GM10266 (cell line): ENCODE results near the gene CCDC197.

ENCODE experiments used
- DNase-seq: peaks from one replicate; pipeline ENCODE4 v3.0.0; 2012; ENCODE audit errors: extremely low spot score
- CTCF ChIP-seq: IDR thresholded peaks from 2 replicates; pipeline ENCODE4 v1.5.1; 2012; ENCODE audit warnings: mild to moderate bottlenecking, low read depth; ENCODE audit not compliant: control insufficient read depth, insufficient read depth; ENCODE audit errors: missing control alignments

Gene CCDC197

DNA sequence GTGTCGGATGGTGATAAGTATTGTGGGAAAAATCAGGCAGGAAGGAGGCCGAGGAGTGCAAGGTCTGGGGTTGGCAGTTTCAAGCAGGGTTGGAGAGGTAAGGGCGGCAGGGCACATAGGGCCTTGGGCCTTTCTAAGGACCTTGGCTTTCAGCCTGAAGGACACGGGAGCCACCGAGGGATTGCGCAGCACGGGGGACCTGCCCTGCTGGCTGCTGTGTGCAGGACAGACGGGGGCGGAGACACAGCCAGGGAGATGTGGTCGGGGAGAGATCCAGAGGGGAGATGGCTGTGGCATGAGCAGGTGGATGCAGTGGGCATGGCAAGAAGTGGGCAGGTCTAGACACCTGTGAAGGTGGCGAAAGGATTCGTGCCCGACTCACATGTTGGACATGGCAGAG, 43.7 kb downstream of the CCDC197 start:
- DNase-seq, result no peak
- no peak for TF ChIP-seq CTCF

DNA sequence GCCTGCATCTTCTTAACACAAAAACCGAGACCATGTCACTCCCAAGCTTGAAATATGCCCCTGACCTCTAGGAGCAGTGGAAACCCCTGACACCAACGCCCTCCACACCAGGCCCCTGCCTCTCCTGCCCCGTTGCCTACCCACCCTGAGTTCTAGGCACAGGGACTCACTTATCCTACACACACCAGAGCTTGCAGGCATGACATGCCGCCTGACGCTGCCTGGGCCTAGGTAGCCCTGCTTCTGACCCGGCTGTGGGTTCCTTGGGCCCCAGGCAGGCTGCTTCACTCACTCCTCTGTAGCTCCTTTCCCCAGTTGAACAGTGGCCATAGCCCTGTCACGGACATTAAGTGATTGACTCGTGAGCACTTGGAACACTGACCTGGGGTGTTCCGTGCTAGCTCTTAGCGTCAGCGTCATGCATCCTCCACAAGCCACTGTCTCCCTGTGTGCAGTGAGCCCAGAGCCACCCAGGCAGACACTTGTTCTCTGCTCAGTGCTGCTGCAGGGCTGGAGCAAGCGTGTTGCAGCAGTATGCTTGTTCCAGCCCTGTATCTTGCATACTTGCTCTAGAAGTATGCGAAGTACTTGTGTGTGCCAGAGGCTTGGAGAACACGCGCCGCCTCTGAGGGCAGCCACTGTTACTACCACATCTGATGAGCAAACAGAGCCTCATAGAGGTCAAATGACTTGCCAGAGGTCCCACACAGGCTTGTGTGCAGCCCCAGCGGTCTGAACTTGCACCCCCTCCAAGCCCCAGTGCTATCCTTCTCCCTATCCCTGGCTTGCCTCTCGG, 44.6 kb downstream of the CCDC197 start:
- DNase-seq, result no peak
- no peak for TF ChIP-seq CTCF

DNA sequence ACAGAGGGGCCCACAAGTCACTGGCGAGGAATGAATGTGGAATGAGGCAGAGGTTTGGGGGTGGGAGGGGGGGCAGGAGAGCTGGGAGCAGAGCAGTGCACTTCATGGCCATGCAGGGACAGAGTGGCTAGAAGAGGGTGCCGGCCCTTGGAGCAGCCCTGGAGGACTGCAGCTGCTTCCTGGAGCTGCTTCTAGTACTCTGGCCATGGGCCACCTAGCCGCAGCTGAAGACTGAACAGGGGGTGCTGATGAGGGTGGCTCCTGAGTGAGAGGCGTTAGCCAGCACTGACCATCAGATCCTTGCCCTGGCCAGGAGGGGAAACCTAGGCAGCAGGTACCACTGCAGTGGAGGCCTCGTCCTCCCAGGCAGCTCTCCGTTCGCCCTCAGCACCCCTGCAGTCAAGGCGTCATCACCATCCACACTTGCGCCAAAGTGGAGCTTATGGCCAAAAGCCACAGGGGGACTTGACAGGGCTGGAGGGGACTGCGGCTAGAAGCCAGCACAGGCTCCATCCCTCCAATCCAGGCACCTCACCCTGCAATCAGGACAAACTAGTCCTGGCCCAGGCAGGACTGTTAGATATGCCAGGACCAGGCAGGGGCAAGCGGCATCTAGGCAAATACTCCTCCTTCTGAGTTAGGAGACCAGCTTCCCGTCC, 45.5 kb downstream of the CCDC197 start:
- no peak for DNase-seq
- TF ChIP-seq CTCF, result no peak

DNA sequence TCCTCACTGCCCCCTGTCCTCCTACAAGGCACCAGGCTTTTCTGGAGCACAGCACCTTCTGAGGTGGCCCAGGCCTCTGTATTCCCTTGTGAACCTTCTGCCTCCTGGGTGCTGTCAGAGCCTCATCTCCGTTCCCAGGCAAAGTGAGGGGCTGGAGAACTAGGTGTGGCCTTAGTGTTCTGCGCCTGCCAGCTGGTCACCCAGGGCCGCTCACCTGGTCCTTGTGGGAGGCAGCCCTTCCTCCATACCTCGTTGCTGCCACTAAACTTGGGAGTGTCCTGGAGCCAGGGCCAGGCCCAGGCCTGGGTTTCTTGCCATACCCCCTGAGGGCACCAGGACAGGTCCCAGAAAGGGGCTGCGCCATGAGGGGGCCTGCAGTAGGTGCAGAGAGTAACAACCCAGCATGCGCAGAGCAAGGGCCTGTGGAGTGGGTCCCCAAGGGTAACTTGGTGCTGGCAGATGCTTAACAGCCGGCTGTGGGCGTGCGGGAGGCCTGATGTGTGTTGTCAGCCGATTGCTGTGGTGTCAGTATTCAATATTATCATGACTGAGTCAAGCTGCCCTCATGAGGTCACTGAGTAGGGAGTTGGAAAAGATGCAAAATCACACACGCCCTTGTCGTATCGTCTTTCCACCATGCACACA, 46.1 kb downstream of the CCDC197 start:
- no peak for DNase-seq
- TF ChIP-seq CTCF, result no peak

DNA sequence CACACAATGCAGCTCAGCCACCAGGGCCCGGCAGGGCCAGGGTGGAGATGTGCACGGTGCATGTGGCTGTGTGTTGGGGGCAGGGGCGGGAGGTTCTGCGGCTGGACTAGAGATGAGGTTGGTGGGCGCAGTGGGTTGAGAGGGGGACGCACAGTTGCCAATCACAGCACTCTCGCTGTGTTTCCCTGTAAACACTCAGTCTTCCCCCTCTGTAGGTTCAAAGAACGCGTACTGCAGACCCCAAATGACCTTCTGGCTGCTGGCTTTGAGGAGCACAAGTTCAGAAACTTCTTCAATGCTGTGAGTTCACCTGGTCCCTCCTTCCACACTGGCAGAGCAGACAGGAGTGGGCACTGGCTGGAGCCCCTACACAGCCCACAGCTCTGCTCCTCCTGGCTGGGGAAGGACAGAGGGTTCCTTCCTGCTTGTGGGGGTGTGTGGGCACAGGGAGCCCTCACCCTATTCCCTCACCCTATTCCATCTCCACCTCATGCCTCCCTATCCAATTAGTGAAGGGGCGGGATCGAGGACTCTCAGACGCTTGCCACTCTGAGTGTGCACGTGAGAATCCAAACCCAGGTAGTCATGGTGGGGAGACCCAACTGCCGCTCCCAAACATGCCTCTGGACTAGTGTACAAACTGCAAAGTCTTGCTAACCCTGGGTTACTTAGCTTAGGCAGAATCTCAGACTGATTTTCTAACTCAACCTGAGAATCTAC, 46.8 kb downstream of the CCDC197 start:
- no peak for TF ChIP-seq CTCF
- no peak for DNase-seq

DNA sequence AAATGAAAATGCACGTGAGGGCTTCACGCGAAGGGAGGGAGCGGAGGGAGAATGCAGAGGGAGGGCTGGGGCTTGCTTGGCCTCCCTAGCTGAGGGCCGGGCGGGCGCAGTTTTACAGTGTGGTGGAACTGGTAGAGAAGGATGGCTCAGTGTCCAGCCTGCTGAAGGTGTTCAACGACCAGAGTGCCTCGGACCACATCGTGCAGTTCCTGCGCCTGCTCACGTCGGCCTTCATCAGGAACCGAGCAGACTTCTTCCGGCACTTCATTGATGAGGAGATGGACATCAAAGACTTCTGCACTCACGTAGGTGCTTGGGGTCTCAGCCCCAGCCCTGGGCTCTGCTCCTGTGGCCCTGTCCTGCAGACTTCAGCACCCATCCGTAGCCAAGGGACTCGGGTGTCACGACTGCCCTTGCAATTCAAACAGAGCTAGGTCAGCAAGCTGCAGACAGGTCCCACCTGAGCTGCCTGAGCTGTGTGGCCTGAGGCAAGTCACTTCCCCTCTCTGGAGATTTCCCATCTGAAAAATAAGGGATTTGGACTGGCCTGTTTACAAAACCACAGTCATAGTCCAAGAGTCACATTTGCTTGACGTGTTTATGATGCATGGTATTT, 47.5 kb downstream of the CCDC197 start:
- no peak for DNase-seq
- no peak for TF ChIP-seq CTCF
